Endothelial cell of umbilical vein (primary cell): ENCODE data around the gene GOLPH3. TPM values are rescaled to one million over a fixed set of nuclear protein-coding genes. Genes with fewer than 3 reads are reported as not detected.
A peak's percentile ranks its signal among the peaks of the same experiment; 100 is the strongest.

Experiments used
- Bru-seq: library from RNA; stranded (reverse); fragments of 400-500 nt; gene quantifications from one replicate; lab custom pipeline; 2021; lab: Mats Ljungman, UMichigan
- BruChase-seq, 2 experiments: library from RNA; stranded (reverse); fragments of 400-500 nt; gene quantifications; one replicate each; lab custom pipeline; 2021; lab: Mats Ljungman, UMichigan
- BruUV-seq: library from RNA; stranded (reverse); fragments of 400-500 nt; replicated peaks from 2 replicates; lab custom pipeline; 2021; lab: Mats Ljungman, UMichigan
- CTCF ChIA-PET: fragments of 300-600, 350-600 bp; sonication (Branson Sonifier 250); formaldehyde crosslinking; loops from one replicate; lab custom pipeline; 2021; ENCODE audit warnings: antibody characterized with exemption, inconsistent platforms; lab: Charles Lee
- POLR2A ChIA-PET: fragments of 300-600, 350-600 bp; sonication (Branson Sonifier 250); formaldehyde crosslinking; loops from one replicate; lab custom pipeline; 2021; ENCODE audit warnings: antibody characterized with exemption, inconsistent platforms; lab: Charles Lee
- DNase-seq: peaks from one replicate; pipeline ENCODE4 v3.0.0-alpha.2; 2011; ENCODE audit warnings: low read depth, low spot score
- FAIRE-seq: peaks from 2 replicates; lab custom pipeline; 2011; peaks lifted over from hg19 to GRCh38; lab: Jason Lieb, UNC
- H2AFZ ChIP-seq: 2 replicates; pipeline ENCODE4 v1.6.0; 2012; ENCODE audit warnings: low read depth, low read length, control low read depth, inconsistent platforms
- H3K27ac ChIP-seq: 2 replicates; pipeline ENCODE4 v1.5.1; 2011; ENCODE audit warnings: low read depth, mild to moderate bottlenecking, control low read depth, low read length, moderate library complexity; ENCODE audit not compliant: insufficient read depth
- H3K27me3 ChIP-seq, 2 experiments: 2 replicates each; pipeline versions ENCODE4 v1.6.0 to v1.6.1; 2011; ENCODE audit warnings: low read length in 2 of 2, mixed read lengths in 1 of 2; ENCODE audit not compliant: control insufficient read depth in 2 of 2, insufficient read depth in 2 of 2
- H3K36me3 ChIP-seq, 2 experiments: 2 replicates in 1 of 2; 3 replicates in 1 of 2; pipeline ENCODE4 v1.5.1; 2011; ENCODE audit warnings: low read length in 2 of 2, mild to moderate bottlenecking in 1 of 2, moderate library complexity in 1 of 2; ENCODE audit not compliant: control insufficient read depth in 2 of 2, insufficient read depth in 2 of 2; ENCODE audit errors: extremely low read depth in 1 of 2
- H3K4me1 ChIP-seq: 3 replicates; pipeline ENCODE4 v1.5.1; 2011; ENCODE audit warnings: mild to moderate bottlenecking, low read length; ENCODE audit not compliant: control insufficient read depth, insufficient read depth; ENCODE audit errors: extremely low read depth
- H3K4me2 ChIP-seq: 2 replicates; pipeline ENCODE4 v1.6.1; 2011; ENCODE audit warnings: low read length, control low read depth, mixed read lengths; ENCODE audit not compliant: insufficient read depth
- H3K4me3 ChIP-seq, 3 experiments: fragments of 200-600 bp in 1 of 3; sonication (generic), shearing (Covaris generic) in 1 of 3; replicated peaks in 1 of 3; 2 replicates each; pipeline ENCODE4 v1.5.1; 2011 to 2016; ENCODE audit warnings: control low read depth in 3 of 3, low read length in 3 of 3, mild to moderate bottlenecking in 2 of 3, inconsistent platforms in 1 of 3, low read depth in 1 of 3, moderate library complexity in 1 of 3; ENCODE audit not compliant: insufficient read depth in 1 of 3
- H3K79me2 ChIP-seq: 2 replicates; pipeline ENCODE4 v1.6.0; 2012; ENCODE audit warnings: low read length, inconsistent platforms; ENCODE audit not compliant: control insufficient read depth, insufficient read depth
- H3K9ac ChIP-seq: replicated peaks from 2 replicates; pipeline ENCODE3; 2011; ENCODE audit warnings: low read length, control low read depth; ENCODE audit not compliant: insufficient read depth; ENCODE audit errors: extremely low read depth
- H3K9me1 ChIP-seq: replicated peaks from 3 replicates; pipeline ENCODE4 v1.6.0; 2011; ENCODE audit warnings: mild to moderate bottlenecking, low read length; ENCODE audit not compliant: control insufficient read depth, insufficient read depth; ENCODE audit errors: extremely low read depth
- H3K9me3 ChIP-seq: replicated peaks from 2 replicates; pipeline ENCODE4 v1.5.1; 2012; ENCODE audit warnings: low read length, inconsistent platforms; ENCODE audit not compliant: control insufficient read depth, insufficient read depth
- H4K20me1 ChIP-seq: replicated peaks from 2 replicates; pipeline ENCODE3; 2011; ENCODE audit warnings: mild to moderate bottlenecking, low read length; ENCODE audit not compliant: control insufficient read depth, insufficient read depth; ENCODE audit errors: extremely low read depth
- EZH2 ChIP-seq: IDR thresholded peaks from 2 replicates; pipeline ENCODE4 v1.6.1; 2012; ENCODE audit warnings: borderline replicate concordance, low read depth, mild to moderate bottlenecking, moderate library complexity, low read length, inconsistent platforms; ENCODE audit not compliant: severe bottlenecking
- FOS ChIP-seq: IDR thresholded peaks from 2 replicates; pipeline ENCODE4 v1.6.1; 2011; ENCODE audit warnings: mild to moderate bottlenecking, low read length, moderate library complexity, borderline replicate concordance; ENCODE audit not compliant: insufficient read depth
- GATA2 ChIP-seq: IDR thresholded peaks from 2 replicates; pipeline ENCODE4 v1.7.0; 2011; ENCODE audit warnings: low read depth, mild to moderate bottlenecking, moderate library complexity, mixed read lengths, low read length; ENCODE audit not compliant: insufficient read length, insufficient read depth
- JUN ChIP-seq: IDR thresholded peaks from 2 replicates; pipeline ENCODE4 v1.6.1; 2011; ENCODE audit warnings: borderline replicate concordance, low read depth; ENCODE audit not compliant: insufficient read length, insufficient read depth
- MYC ChIP-seq: IDR thresholded peaks from one replicate; pipeline ENCODE4 v1.6.1; 2011; ENCODE audit warnings: mild to moderate bottlenecking, low read depth, low read length
- POLR2A ChIP-seq: IDR thresholded peaks from 2 replicates; pipeline ENCODE4 v1.6.1; 2012; ENCODE audit warnings: low read depth, mild to moderate bottlenecking, control low read depth, low read length
- POLR2AphosphoS5 ChIP-seq: IDR thresholded peaks from 2 replicates; pipeline ENCODE4 v1.6.1; 2012; ENCODE audit warnings: low read depth, mild to moderate bottlenecking, control low read depth, low read length, moderate library complexity; ENCODE audit not compliant: insufficient read depth
- dilution Hi-C: fragments of 300-500 bp; cut with MboI; formaldehyde crosslinking; loops from one replicate; pipeline ENCODE4 v1.15.0; 2019; ENCODE audit warnings: low sequenced_read_pairs; ENCODE audit not compliant: extremely low pct_ligation_motif_present
- intact Hi-C: fragments of 100-400 bp; cut with micrococcal nuclease; formaldehyde crosslinking; loops from one replicate; pipeline ENCODE4 v1.10.0; 2022
- long read RNA-seq: library from polyadenylated mRNA; stranded (forward); transcript quantifications from one replicate; pipeline ENCODE4 v2.0.0, GENCODE V29; 2021
- polyA minus RNA-seq, 3 experiments: library from RNA; depleted of rRNA, polyadenylated mRNA; stranded (reverse); fragments of >200 nt; gene quantifications; 1 replicate in 1 of 3; 2 replicates in 2 of 3; pipeline ENCODE4 v1.2.3, GENCODE V29; 2011
- polyA plus RNA-seq, 4 experiments: library from polyadenylated mRNA; depleted of rRNA in 3 of 4; stranded (reverse) in 3 of 4; unstranded in 1 of 4; fragments of >200 nt; gene quantifications; 2 replicates each; pipeline versions ENCODE4 v1.2.1 to v1.2.3, GENCODE V29; 2011 to 2012; ENCODE audit warnings: missing spikeins in 1 of 4
- total RNA-seq: library from RNA; stranded (reverse); gene quantifications from 2 replicates; pipeline ENCODE4 v1.2.3, GENCODE V29; 2021

Gene GOLPH3
- total RNA-seq (67.2 and 70.2 TPM in 2 replicates), polyA plus RNA-seq (35.7 and 38.1 TPM in 2 replicates), polyA minus RNA-seq (56.7 and 57.9 TPM in 2 replicates), Bru-seq, nascent RNA (percentile 94 among the genes with signal in this experiment), BruChase-seq, experiment 1, labeled RNA remaining after a 6-hour chase (percentile 89 among the genes with signal in this experiment), BruChase-seq, experiment 2, labeled RNA remaining after a 2-hour chase (percentile 93 among the genes with signal in this experiment)
- 35.8 and 37.3 TPM in 2 replicates for polyA plus RNA-seq (2011; cell fraction: cytosol; rRNA removed)
- polyA plus RNA-seq (2011; cell fraction: nucleus; rRNA removed) = 26.4 and 32.3 TPM in 2 replicates
- polyA plus RNA-seq (2012) = 39.4 and 45.3 TPM in 2 replicates
- 144 TPM for polyA minus RNA-seq (2011; cell fraction: cytosol; rRNA and poly(A)+ RNA removed)
- polyA minus RNA-seq (2011; cell fraction: nucleus; rRNA and poly(A)+ RNA removed) = 34.0 and 35.4 TPM in 2 replicates
- long read RNA-seq, transcript GOLPH3-201 (4 exons, 2,721 nt) = major isoform, 144 of 157 reads
- long read RNA-seq, partial matches to known transcripts = 2 of 157 reads
- long read RNA-seq, other reads (novel, unspliced or antisense) = 9 of 157 reads

- Histone ChIP-seq H3K27ac (peak within 1 kb of the TSS; percentile 91), H3K4me1 (peaks cover 17% of the 10 kb centered on the region), H3K9ac (peak within 1 kb of the TSS; percentile 98), H3K9me3 (no peaks in the 10 kb centered on the region), H3K36me3 (peaks cover 3 to 8% of the 10 kb centered on the region in 2 experiments), H2AFZ (peak within 1 kb of the TSS; percentile 87), H3K4me2 (peak within 1 kb of the TSS; percentile 93), H4K20me1 (peaks cover 14% of the 10 kb centered on the region), H3K79me2 (peaks cover 47% of the 10 kb centered on the region), H3K4me3 (peak within 1 kb of the TSS; percentile 89 to 99 (median 96)), H3K27me3 (peaks cover 0 to 2% of the 10 kb centered on the region in 2 experiments), H3K9me1 (no peaks in the 10 kb centered on the region)
- dilution Hi-C loops (no loop called here), intact Hi-C loops (loop anchor here (1.0 to 5.0 kb wide), 8 partner anchors 19 to 1267 kb away; partner anchors contain the start of genes TARS1 and ZFR)
- peak; percentile 97 for TF ChIP-seq POLR2AphosphoS5
- TF ChIP-seq POLR2A = peak; percentile 97
- TF ChIP-seq MYC = no peak
- no peak for TF ChIP-seq EZH2
- peak; percentile 10 for TF ChIP-seq JUN
- no peak for TF ChIP-seq GATA2
- TF ChIP-seq FOS = peak; percentile 30
- POLR2A ChIA-PET = no interaction called here
- BruUV-seq = TSS peak; percentile 89
- peak; percentile 85 for FAIRE-seq
- peak; percentile 82 for DNase-seq
- CTCF ChIA-PET = interaction anchor here (0.5 to 1.9 kb wide), 7 partner anchors 8 to 316 kb away, joined by 3 to 10 read pairs (median 3); no protein-coding TSS in a partner anchor
Measured at GRCh38 chr5:32174011-32174870, at the start of gene GOLPH3. TSS of gene GOLPH3 (minus strand) at chr5:32174319. CDS start at chr5:32174034, 285 bp downstream.
